Ovary (tissue), 3 donors: ENCODE results near the gene BTN3A1.
"Not testable (repeated sequence)": the region's sequence is repeated elsewhere in the genome, so short reads cannot be mapped to it uniquely, and the experiment has no call there.

ENCODE experiments used
- CTCF ChIP-seq, 3 donors: fragments of 450-650 bp in 2 of 3; fragments of 200-600 bp in 1 of 3; IDR thresholded peaks; one replicate each; pipeline versions ENCODE4 v1.5.1 to v1.8.0; 2016 to 2022; ENCODE audit warnings: antibody characterized with exemption in 3 of 3, mild to moderate bottlenecking in 1 of 3
- EP300 ChIP-seq: sonication (generic); formaldehyde crosslinking; IDR thresholded peaks from one replicate; pipeline ENCODE4 v1.6.1; 2017; ENCODE audit warnings: antibody characterized with exemption
- POLR2A ChIP-seq: fragments of 450-650 bp; IDR thresholded peaks from one replicate; pipeline ENCODE4 v1.6.1; 2017; ENCODE audit warnings: antibody characterized with exemption, mild to moderate bottlenecking, moderate library complexity
- donor health status: DM: no; HTN: no; CAD: no.

- TF ChIP-seq POLR2A; CTCF (IDR thresholded peaks at IDR 0.05); EP300: not testable (repeated sequence)
Measured at GRCh38 chr6:26378143-26378542, 23.9 kb upstream of the BTN3A1 start.
